ENCODE data around the gene SEPTIN5. TPM values are rescaled to one million over a fixed set of nuclear protein-coding genes. Genes with fewer than 3 reads are reported as not detected.

SEPTIN5 gene
- total and polyA plus RNA-seq, 2 experiments from 2014 or later, result 4.3 to 17.2 TPM

GRCh38 chr22:19757140-19757984 is 43.1 kb downstream of the SEPTIN5 start:
- ATAC-seq, result peak; percentile 0; the same call in 2 of the 3 replicates
- H3K4me3 ChIP-seq, result peak overlapping the region; percentile 53
- H3K4me2 ChIP-seq, result peak overlapping the region; percentile 78

DNA sequence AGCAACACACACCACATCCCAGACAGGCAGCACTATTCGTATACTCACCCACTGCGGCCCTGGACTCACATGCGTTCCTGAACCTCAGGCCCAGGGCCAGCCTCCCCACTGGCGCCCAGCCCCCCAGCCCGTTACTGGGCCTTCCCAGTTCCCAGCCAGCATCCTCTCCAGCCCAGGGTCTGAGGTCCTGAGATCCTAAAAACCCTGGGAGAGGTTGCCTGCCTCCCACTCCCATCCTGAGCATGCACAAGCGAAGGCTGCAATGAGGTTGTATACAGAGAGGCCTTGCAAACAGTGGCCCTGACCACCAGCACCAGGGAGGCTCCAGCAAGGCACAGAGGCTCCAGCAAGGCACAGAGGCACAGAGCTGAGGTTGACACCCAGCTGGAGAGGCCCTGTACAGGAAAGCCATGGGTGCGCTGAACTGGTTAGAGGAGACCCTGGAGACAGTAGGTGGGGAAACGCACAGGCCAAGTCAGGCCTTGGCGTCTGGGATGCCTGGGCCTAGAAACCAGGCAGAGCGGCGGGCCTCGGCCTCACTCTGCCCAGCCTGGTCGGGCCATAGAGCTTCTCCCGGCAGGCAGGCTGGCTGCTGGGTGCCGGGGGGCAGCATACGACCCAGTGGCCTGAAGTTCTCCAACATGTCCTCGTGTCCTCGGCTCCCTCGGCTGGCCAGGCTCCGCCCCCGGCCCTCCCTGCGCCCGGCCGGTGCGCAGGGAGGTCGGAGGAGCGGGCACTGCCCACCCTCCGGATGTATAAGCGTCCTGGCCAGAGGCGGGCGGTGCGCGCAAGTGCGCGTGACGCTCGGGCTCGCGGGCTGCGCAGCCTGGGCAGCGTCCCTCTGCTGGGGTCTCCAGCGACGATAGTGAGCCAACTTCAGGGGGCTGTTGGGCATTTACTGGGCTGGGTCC is 43.9 kb downstream of the SEPTIN5 start:
- peak overlapping the region; percentile 67 for H3K4me2 ChIP-seq
- Mint-ChIP-seq H3K4me1 (peaks cover 31% of the 10 kb centered on the region), H3K27me3 (ENCODE audit: insufficient read depth, low read depth, poor library complexity) (peaks cover 89% of the 10 kb centered on the region), H3K4me3 (peak overlapping the region; percentile 53; the same call in 1 of the 3 replicates), H3K9me3 (no peaks in the 10 kb centered on the region; the same call in 2 of the 3 replicates), H3K27ac (no peak overlapping the region), H3K36me3 (ENCODE audit: low read depth) (peaks cover 5% of the 10 kb centered on the region; the same call in 1 of the 3 replicates)
- peaks cover 9% of the 10 kb centered on the region for H4K20me1 ChIP-seq (replicated peaks; ENCODE audit: insufficient read depth)
- peaks cover 18% of the 10 kb centered on the region for H3F3A ChIP-seq (replicated peaks; ENCODE audit: low read depth)
- no peaks in the 10 kb centered on the region for H3K9me2 ChIP-seq (ENCODE audit: insufficient read depth)
- H3K36me3 ChIP-seq (ENCODE audit: insufficient read depth), result no peaks in the 10 kb centered on the region
- no peak overlapping the region for H2AFZ ChIP-seq
- peak overlapping the region; percentile 45; the same call in 1 of the 2 replicates for H3K4me3 ChIP-seq
- DNase-seq (ENCODE audit: low spot score) (peak; percentile 40), ATAC-seq (no peak; the same call in 2 of the 3 replicates)
- peaks cover 31% of the 10 kb centered on the region for H3K4me1 ChIP-seq (ENCODE audit: insufficient read depth)
- peaks cover 95% of the 10 kb centered on the region for H3K27me3 ChIP-seq (ENCODE audit: insufficient read depth)
- H3K79me2 ChIP-seq (replicated peaks; ENCODE audit: insufficient read depth), result no peaks in the 10 kb centered on the region
- peak; percentile 88 for TF ChIP-seq EZH2 (IDR thresholded peaks at IDR 0.05; ENCODE audit: low read depth, unreplicated experiment)
- no peak for TF ChIP-seq JUNB (IDR thresholded peaks at IDR 0.05; ENCODE audit: unreplicated experiment)
- no peak overlapping the region for H3K27ac ChIP-seq (ENCODE audit: low read depth)

More at GRCh38 chr22:19757140-19757984, 43.1 kb downstream of the SEPTIN5 start:
- H3K27ac Mint-ChIP-seq, result no peak overlapping the region
- peaks cover 5% of the 10 kb centered on the region; the same call in 1 of the 3 replicates for H3K36me3 Mint-ChIP-seq (ENCODE audit: low read depth)
- TF ChIP-seq EZH2 (IDR thresholded peaks at IDR 0.05; ENCODE audit: low read depth, unreplicated experiment), result peak; percentile 86
- TF ChIP-seq, protein P1, sequence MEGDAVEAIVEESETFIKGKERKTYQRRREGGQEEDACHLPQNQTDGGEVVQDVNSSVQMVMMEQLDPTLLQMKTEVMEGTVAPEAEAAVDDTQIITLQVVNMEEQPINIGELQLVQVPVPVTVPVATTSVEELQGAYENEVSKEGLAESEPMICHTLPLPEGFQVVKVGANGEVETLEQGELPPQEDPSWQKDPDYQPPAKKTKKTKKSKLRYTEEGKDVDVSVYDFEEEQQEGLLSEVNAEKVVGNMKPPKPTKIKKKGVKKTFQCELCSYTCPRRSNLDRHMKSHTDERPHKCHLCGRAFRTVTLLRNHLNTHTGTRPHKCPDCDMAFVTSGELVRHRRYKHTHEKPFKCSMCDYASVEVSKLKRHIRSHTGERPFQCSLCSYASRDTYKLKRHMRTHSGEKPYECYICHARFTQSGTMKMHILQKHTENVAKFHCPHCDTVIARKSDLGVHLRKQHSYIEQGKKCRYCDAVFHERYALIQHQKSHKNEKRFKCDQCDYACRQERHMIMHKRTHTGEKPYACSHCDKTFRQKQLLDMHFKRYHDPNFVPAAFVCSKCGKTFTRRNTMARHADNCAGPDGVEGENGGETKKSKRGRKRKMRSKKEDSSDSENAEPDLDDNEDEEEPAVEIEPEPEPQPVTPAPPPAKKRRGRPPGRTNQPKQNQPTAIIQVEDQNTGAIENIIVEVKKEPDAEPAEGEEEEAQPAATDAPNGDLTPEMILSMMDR (conservative IDR thresholded peaks at IDR 0.05; ENCODE audit: low read depth in 2 of 2), result no peak
- H3F3A ChIP-seq (replicated peaks; ENCODE audit: low read depth), result peaks cover 18% of the 10 kb centered on the region
- no peaks in the 10 kb centered on the region; the same call in 2 of the 3 replicates for H3K9me3 Mint-ChIP-seq
- peak; percentile 61 for DNase-seq (ENCODE audit: low spot score)
- 0 out of 2 replicates have a peak overlapping the region, but pooled peaks have one; percentile 28 for H2AFZ ChIP-seq
- H3K4me1 Mint-ChIP-seq, result peaks cover 26% of the 10 kb centered on the region
- H3K4me3 Mint-ChIP-seq, result peak overlapping the region; percentile 53
- peaks cover 9% of the 10 kb centered on the region for H4K20me1 ChIP-seq (replicated peaks; ENCODE audit: insufficient read depth)
- no peaks in the 10 kb centered on the region for H3K9me2 ChIP-seq (ENCODE audit: insufficient read depth)
- peaks cover 95% of the 10 kb centered on the region for H3K27me3 ChIP-seq (ENCODE audit: insufficient read depth)
- H3K79me2 ChIP-seq (replicated peaks; ENCODE audit: insufficient read depth), result no peaks in the 10 kb centered on the region
- H3K36me3 ChIP-seq (ENCODE audit: insufficient read depth), result no peaks in the 10 kb centered on the region
- no peak overlapping the region for H3K27ac ChIP-seq (ENCODE audit: low read depth)
- peaks cover 22% of the 10 kb centered on the region for H3K4me1 ChIP-seq (ENCODE audit: insufficient read depth)
- H3K27me3 Mint-ChIP-seq (ENCODE audit: insufficient read depth, low read depth, poor library complexity), result peaks cover 89% of the 10 kb centered on the region
